ENCODE results near the gene DSCAML1. TPM values are rescaled to one million over a fixed set of nuclear protein-coding genes. Genes with fewer than 3 reads are reported as not detected.

DSCAML1 gene
- total RNA-seq, 4 donors from 2014 or later, result 0.54 to 1.8 (median 0.99) TPM

GRCh38 chr11:117529816-117530215, 267.2 kb downstream of the DSCAML1 start:
- Histone ChIP-seq H3K27ac (no peak overlapping the region), H3K4me1 (peaks cover 10 to 14% of the 10 kb centered on the region in 2 donors), H3K36me3 (no peaks in the 10 kb centered on the region), H3K4me3 (replicated peaks in 1 of 3) (no peak overlapping the region), H3K9me3 (no peaks in the 10 kb centered on the region), H3K27me3 (no peaks in the 10 kb centered on the region)
- intact Hi-C loops (cut with DNase I), result no loop called here
- no peak for DNase-seq
- no peak for TF ChIP-seq CTCF (IDR thresholded peaks at IDR 0.05)
- no peak for TF ChIP-seq POLR2A (IDR thresholded peaks at IDR 0.05)
- WGBS, 2 donors, result 79 to 92% methylated on average over 18 of the region's 18 CpGs

DNA sequence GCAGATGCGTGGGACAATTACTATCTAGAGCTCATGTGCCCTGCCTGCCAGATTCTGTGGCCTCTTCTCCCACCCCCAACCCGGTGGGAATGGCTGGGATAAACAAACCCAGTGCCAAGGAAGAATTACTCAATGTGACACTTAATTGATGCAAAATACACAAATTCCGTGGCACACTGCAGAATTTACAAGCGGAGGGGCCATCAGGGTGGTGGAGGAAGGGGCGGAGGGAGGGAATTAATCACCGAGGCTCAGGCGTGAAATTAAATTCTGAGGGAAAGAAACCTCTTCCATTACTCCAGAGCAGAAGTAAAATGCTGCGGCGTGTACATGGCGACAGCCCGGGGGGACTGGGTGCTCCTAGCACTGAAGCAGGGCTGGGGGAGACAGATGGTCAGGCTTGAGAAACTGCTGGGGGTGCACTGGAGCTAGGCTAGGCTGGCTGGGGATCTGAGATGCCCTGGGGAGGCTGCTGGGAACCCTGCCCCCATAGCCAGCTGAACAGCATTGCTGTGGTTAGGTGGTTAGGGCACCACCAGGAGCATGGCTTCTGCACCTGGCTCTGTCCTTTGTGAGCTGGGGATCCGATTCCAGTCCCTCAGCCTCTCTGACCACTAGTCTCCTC, 268.8 kb downstream of the DSCAML1 start:
- Histone ChIP-seq H3K27me3 (no peaks in the 10 kb centered on the region), H3K9me3 (no peaks in the 10 kb centered on the region), H3K4me1 (peaks cover 19 to 25% of the 10 kb centered on the region in 2 donors), H3K4me3 (replicated peaks in 1 of 3) (no peak overlapping the region), H3K27ac (no peak overlapping the region), H3K36me3 (no peaks in the 10 kb centered on the region)
- intact Hi-C loops (cut with DNase I), result no loop called here
- WGBS, 2 donors, result 66 to 69% methylated on average over 12 of the region's 12 CpGs
- DNase-seq, result no peak
- TF ChIP-seq CTCF (IDR thresholded peaks at IDR 0.05) (no peak), POLR2A (IDR thresholded peaks at IDR 0.05) (no peak)

DNA sequence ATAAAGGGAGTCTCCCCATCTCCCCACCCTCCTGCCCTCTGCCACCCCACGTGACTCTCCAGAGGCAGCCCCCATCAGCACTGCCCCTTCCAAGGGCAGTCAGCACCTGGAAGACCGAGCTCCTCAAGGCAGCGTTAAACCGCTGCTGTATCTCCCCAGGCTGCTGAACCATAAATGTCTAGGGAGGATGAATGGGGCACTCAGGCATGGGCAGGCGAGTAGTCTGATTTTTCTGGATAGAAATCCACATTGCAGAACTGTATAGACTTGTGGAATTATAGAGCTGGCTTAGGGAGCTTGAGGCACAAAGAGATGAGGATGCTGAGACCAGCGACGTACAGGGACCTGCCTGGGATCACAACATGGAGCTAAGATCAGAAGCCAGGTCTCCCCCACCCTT, 269.7 kb downstream of the DSCAML1 start:
- Histone ChIP-seq H3K27me3 (no peaks in the 10 kb centered on the region), H3K27ac (no peak overlapping the region), H3K36me3 (no peaks in the 10 kb centered on the region), H3K9me3 (no peaks in the 10 kb centered on the region), H3K4me3 (replicated peaks in 1 of 3) (no peak overlapping the region), H3K4me1 (peaks cover 19 to 31% of the 10 kb centered on the region in 2 donors)
- TF ChIP-seq CTCF (IDR thresholded peaks at IDR 0.05) (no peak), POLR2A (IDR thresholded peaks at IDR 0.05) (no peak)
- intact Hi-C loops (cut with DNase I), result no loop called here
- WGBS, 2 donors, result 77 to 79% methylated on average over 7 of the region's 7 CpGs
- DNase-seq, result no peak

- H3K4me3 ChIP-seq (replicated peaks in 1 of 3), result no peak overlapping the region
- DNase-seq, result no peak
- TF ChIP-seq POLR2A (IDR thresholded peaks at IDR 0.05) (no peak), CTCF (IDR thresholded peaks at IDR 0.05) (no peak)
- WGBS, 2 donors, result 94 to 95% methylated on average over 10 of the region's 10 CpGs
- no peaks in the 10 kb centered on the region for H3K27me3 ChIP-seq
- H3K9me3 ChIP-seq, result no peaks in the 10 kb centered on the region
- H3K4me1 ChIP-seq, result peaks cover 19 to 31% of the 10 kb centered on the region in 2 donors
- H3K36me3 ChIP-seq, result no peaks in the 10 kb centered on the region
- H3K27ac ChIP-seq, result no peak overlapping the region
- intact Hi-C loops (cut with DNase I), result no loop called here
Measured at GRCh38 chr11:117525866-117526542, 271.0 kb downstream of the DSCAML1 start.

GRCh38 chr11:117524468-117525183, 272.4 kb downstream of the DSCAML1 start:
- intact Hi-C loops (cut with DNase I), result no loop called here
- Histone ChIP-seq H3K36me3 (no peaks in the 10 kb centered on the region), H3K4me1 (peaks cover 20 to 39% of the 10 kb centered on the region in 2 donors), H3K9me3 (no peaks in the 10 kb centered on the region), H3K27me3 (no peaks in the 10 kb centered on the region), H3K4me3 (replicated peaks in 1 of 3) (no peak overlapping the region), H3K27ac (no peak overlapping the region)
- DNase-seq, result no peak
- WGBS, 2 donors, result 94 to 97% methylated on average over 11 to 24 of the region's 24 CpGs
- TF ChIP-seq CTCF (IDR thresholded peaks at IDR 0.05) (no peak), POLR2A (IDR thresholded peaks at IDR 0.05) (no peak)
